NCI-H1694 (cell line): ENCODE results near the gene LRP2BP.
"Not testable (repeated sequence)": the region's sequence is repeated elsewhere in the genome, so short reads cannot be mapped to it uniquely, and the experiment has no call there.

Source experiments
- DNase-seq: peaks from one replicate; lab custom pipeline; 2025; lab: John Stamatoyannopoulos, UW

Gene LRP2BP

GRCh38 chr4:185325721-185326120 is 70.0 kb downstream of the LRP2BP start:
- not testable (repeated sequence) for DNase-seq

DNA sequence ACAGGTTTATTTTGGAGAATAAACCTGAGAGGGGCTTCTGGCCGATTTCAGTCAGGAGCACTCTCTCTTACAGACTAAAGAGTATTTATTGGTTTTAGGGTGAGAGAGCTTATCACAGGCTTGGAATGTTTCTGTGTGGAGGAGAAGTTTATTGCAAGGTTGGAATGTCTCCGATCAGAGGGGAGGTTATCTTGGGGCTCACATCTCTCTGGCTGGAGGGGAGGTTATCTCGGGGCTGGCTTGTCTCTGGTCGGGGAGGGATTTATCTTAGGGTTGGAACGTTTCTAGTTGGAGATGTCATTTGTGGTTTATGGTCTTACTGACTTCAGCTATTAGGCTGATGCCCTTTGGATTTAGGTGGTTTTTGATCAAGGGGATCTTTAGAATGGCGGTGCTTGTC is 71.4 kb downstream of the LRP2BP start:
- DNase-seq = not testable (repeated sequence)

GRCh38 chr4:185323606-185324005 is 72.1 kb downstream of the LRP2BP start:
- no peak for DNase-seq

- DNase-seq = no peak
Measured at GRCh38 chr4:185322803-185323202, 72.9 kb downstream of the LRP2BP start.

- no peak for DNase-seq
Measured at GRCh38 chr4:185318679-185319078, 77.0 kb downstream of the LRP2BP start.

DNA sequence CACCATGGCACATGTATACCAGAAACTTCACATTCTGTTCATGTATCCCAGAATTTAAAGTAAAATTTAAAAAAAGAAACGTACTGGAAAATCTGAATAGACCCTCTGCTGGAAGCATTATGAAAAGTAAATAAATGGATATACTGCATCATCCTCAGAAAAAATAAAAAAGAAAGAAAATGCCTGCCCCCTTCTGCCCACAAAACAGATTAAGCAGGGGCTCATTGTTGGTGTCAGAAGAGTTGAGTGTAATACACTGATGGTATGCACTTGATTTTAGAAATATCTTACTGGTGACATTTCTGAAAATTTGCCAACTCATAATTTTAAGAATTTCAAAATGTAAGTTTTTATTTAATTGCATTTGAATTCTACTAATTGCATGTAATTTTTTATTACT is 77.8 kb downstream of the LRP2BP start:
- no peak for DNase-seq

DNA sequence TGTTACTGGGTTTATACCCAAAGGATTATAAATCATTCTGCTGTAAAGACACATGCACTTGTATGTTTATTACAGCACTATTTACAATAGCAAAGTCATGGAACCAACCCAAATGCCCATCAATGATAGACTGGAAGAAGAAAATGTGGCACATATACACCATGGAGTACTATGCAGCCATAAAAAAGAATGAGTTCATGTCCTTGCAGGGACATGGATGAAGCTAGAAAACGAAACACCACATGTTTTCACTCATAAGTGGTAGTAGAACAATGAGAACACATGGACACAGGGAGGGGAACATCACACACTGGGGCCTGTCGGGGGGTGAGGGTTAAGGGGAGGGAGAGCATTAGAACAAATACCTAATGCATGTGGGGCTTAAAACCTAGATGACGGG is 78.3 kb downstream of the LRP2BP start:
- not testable (repeated sequence) for DNase-seq
